ENCODE results near the gene SUB1. TPM values are rescaled to one million over a fixed set of nuclear protein-coding genes. Genes with fewer than 3 reads are reported as not detected.
"Not testable (repeated sequence)": the region's sequence is repeated elsewhere in the genome, so short reads cannot be mapped to it uniquely, and the experiment has no call there.

The SUB1 gene
- total RNA-seq: 152 TPM

DNA sequence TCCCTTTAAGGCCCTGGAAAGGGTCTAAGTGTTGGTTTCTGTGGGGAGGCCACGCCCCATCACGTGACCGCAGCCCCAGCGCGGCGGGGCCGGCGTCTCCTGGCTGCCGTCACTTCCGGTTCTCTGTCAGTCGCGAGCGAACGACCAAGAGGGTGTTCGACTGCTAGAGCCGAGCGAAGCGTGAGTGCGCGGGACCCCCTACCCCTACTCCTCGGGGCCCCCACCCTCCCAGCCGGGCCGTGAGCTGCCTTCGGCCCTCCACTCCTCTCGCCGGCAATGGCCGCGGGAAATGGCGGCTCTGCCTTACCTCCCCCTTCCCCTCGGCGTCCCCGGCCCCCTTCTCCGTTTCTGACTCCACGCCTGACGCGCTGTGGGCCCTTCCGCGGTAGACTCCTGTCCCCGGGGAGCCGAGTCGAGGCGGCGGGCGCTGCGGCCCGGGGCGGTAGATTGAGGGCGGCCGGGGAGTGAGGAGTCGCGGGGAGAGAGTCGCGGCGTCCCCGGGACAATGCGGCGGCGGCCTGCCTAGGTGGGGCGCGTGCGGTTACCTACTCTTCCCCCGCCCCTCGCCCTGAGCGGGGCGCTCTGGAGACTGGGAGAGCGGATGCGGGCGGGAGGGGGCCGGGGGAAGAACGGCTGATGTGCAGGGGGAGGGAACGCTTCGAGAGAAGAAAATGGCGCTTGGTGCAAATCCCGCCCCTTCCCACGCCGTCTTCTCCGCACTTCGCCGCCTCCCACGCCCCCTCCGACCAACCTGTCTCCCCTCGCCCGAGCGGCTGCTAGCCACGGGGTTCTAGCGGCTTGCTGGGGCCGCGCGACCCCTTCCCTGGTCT is at the start of gene SUB1:
Gene SUB1 (plus strand): TSS at position 112 of the 830 bp plus-strand sequence. CDS start 2,956 bp downstream, outside the sequence.
- DNase-seq (ENCODE audit: low spot score): peak; percentile 95

DNA sequence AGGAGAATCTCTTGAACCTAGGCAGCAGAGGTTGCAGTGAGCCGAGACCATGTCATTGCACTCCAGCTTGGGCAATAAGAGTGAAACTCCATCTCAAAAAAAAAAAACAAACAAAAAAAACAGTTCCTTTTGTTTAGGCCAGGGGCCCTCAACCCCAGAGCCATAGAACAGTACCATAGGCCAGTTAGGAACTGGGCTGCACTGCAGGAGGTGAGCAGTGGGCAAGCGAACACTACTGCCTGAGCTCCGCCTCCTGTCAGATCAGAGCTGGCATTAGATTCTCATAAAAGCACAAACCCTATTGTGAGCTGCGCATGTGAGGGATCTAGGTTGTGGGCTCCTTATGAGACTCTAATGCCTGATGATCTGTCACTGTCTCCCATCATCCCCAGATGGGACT is 49.1 kb upstream of the SUB1 start:
- no peak for DNase-seq (ENCODE audit: low spot score)

DNA sequence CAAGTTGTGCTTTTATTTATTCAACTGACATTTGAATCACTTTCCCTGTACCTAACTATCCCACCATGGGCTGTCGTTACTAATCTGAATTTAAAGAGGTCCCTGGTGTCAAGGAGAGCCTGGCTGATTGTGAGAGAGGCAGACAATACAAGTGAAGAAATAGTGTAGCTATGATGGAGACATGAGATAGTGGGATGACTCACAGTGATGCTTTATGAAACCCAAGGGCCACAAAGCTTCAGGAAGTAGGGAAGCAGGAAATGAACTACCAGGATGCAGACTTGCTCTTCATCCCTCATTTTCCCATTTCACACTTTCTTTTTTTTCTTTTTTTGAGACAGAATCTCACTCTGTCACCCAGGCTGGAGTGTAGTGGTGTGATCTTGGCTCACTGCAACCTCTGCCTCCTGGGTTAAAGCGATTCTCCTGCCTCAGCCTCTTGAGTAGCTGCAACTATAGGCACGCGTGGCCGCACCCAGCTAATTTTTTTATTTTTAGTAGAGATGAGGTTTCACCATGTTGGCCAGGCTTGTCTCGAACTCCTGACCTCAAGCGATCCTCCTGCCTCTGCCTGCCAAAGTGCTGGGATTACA is 47.8 kb upstream of the SUB1 start:
- not testable (repeated sequence) for DNase-seq (ENCODE audit: low spot score)

DNA sequence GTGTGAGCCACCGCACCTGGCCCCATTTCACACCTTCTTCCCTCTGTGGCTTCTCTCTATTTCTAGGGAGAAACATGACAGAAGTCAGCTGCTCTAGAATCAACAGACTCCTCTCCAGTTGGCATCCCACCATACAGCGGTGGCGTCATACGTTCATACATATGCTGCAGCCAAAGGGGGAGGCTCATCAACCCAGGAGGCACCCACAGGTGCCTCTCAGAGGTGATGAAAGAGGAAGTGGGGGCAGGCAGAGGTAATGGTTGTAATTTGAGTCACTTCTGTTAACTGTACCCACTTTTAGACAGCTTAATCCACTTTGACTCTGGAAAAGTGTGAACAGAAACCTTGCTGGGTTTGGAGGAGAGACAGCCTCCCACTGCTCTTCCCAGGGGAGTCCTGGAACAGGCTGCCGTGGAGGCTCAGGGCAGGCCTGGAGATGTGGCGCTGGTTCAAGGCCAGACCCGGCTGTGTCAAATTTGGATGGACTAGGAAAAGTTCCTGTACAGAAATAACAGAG is 47.3 kb upstream of the SUB1 start:
- no peak for DNase-seq (ENCODE audit: low spot score)

DNA sequence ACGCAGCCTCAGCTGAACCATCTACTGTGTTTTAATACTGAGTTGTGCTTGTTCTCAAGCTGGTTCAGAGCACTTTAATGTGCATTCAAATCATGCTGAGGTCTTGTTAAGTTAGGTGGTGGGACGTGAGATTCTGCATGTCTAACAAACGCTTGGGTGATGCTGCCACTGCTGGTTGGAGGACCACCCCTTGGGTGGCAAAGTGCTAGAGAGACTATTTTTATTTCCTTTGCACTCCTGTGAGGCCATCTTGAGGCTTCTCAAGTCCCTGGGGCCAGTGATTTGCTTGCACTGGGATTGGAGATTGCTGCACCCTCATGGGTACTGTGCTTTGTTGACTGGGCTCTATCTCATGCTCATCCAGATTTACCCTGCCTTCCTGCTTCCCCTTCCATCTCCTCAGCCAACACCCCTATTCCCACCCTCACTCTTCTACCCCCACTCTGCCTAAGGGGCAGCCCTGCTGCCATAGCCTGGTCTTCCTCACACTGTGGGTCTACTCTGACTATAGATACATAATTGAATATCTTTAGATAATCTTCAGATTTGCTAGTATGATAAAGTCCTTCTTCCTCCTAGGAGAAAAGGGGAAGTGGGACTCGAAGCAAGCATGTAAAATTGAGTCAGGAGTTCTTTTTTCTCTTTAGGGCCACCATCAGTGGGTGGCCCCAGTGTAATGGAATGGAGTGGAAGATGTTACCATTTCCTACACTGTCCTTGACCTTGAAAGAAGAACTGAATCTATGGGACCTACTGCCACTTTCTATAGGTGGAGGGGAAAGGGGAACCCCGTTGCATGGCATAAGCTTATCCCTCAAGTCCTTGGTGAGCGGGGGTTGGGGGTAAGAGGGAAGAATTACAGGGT is 45.1 kb upstream of the SUB1 start:
- DNase-seq (ENCODE audit: low spot score): no peak

DNA sequence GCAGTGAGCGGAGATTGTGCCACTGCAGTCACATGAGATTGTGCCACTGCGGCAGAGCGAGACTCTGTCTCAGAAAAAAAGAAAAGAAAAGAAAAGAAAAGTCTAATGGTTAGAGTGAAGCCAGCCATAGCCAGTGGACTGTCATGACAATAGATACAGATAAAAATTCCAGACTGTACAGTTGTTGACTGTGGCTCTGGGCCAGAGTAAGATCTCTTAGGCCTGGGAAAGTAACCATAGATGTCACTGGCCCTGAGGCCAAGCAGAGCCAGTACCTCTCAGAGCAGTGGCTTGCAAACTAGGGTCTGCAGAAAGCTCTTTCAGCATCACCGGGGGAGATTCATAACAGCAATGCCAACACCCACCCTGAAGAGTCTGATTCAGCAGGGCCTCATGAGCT is 44.1 kb upstream of the SUB1 start:
- peak; percentile 16 for DNase-seq (ENCODE audit: low spot score)

DNA sequence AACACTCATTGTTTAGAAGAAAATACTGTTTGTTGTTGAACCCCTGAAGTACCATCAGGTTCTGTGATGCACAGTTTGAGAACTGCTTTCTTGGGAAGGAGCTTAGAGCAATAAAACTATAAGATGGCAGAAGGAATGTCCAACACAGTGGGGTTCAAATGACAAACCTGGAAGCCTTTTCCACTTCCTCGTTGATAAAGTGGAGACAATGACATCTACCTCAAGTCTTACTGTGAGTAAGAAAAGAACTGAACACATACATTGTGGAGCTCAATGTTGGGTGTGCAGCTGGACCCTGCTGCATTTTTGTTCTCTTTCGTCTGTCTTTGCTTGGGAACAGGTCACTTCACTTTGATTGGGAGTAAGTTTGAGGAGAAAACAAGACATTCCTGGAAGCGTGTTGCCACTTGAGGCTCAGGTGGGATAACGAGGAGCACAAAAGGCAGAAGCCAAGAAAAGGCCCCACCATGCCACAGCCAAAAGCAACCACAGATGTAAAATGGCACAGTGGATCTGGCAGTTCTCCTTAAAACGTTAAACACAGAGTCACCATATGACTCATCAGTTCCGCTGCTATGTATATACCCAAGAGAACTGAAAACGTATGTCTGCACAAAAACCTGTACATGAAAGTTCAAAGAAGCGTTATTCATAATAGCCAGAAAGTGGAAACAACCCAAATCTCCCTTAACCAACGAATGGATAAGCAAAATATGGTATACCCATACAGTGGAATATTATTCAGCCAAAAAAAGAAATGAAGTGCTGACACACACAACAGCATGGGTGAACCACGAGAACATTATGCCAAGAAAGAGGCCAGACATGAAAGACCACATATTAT is 42.9 kb upstream of the SUB1 start:
- no peak for DNase-seq (ENCODE audit: low spot score)

DNA sequence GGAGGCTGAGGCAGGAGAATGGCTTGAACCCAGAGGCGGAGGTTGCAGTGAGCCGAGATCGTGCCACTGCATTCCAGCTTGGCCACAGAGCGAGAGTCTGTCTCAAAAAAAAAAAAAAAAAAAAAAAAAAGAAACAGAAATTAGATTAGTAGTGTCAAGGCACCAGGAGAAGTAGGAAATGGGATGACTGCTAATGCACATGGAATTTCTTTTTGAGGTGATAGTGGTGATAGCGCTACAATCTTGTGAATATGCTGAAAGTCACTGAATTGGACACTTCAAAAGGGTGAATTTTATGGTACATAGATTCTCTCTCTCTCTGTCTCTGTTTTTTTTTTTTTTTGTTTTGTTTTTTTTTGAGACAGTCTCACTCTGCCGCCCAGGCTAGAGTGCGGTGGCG is 42.1 kb upstream of the SUB1 start:
- DNase-seq (ENCODE audit: low spot score): no peak

DNA sequence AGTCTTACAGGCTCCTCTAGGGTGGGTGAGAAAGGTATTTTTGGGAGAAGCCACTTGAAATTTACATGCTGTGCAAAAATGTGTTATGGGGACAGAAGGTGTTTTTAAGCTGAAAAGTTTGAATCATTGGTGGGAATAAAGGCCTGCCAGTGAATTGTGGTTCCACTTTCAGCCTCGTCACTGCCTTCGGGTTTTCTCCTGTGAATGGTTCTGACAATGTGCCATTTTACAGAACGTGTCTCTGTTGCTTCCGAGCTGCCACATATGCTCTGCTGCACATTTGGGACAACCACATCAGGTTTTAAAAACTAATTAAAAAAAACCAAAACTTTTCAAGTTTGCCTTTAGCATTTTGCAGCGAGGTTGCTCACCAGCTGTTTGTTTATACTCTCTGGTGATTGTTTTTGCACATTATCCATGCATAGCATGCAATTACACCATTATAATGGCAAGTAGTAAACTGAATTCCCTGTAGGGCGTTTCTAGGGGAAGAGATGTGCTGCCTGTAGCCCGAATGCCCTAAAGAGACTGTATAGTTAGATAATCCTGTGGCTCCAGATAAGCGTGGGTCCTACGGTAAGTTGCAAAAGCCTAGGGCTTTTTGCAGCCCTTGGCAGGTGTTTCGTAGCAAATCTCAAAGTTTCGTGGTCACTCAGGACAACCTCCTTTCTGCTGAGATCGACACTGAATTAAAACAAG is 40.1 kb upstream of the SUB1 start:
- DNase-seq (ENCODE audit: low spot score): no peak

DNA sequence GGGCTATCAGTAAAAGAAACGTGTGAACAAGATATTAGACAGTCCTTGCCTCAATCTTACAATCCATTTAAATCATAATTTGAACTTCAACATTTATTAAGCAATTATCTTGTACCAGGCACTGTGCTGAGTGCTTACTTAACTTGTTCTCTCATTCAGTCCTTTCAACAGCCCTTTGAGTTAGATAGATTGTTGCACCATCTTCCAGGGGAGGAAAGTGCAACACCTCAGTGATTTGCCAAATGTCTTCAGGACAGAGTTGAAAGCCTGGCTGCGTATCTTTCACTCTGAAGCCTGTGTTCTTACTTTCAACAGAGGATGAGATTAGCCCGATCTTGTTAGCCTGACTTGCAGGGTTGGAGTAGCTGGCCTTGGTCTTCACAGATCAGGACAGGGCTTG is 34.2 kb upstream of the SUB1 start:
- DNase-seq (ENCODE audit: low spot score): no peak

DNA sequence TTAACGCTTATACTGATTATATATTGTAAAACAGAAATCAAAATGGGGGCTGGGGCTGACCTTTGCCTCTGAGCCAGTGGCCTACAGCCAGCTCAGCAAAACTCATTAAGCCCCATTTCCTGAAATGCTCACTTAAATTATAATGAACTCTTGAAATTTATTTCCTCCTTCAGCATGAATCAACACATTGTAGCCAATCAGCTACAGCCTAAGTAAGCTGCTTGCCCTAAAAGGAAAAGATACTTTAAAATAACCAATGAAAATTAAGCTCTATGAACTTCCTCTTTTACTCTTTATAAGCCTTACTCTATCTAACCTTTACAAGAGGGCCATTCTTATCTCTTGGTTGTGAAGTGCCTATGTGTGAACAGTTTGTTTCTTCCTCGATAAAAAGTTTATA is 33.5 kb upstream of the SUB1 start:
- no peak for DNase-seq (ENCODE audit: low spot score)

DNA sequence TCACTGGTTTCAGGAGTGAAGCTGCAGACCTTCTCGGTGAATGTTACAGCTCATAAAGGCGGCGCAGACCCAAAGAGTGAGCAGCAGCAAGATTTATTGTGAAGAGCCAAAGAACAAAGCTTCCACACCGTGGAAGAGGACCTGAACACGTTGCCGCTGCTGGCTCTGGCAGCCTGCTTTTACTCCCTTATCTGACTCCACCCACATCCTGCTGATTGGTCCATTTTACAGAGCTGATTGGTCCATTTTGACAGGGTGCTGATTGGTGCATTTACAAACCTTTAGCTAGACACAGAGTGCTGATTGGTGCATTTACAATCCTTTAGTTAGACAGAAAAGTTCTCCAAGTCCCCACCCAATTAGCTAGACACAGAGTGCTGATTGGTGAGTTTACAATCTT is 32.9 kb upstream of the SUB1 start:
- not testable (repeated sequence) for DNase-seq (ENCODE audit: low spot score)

DNA sequence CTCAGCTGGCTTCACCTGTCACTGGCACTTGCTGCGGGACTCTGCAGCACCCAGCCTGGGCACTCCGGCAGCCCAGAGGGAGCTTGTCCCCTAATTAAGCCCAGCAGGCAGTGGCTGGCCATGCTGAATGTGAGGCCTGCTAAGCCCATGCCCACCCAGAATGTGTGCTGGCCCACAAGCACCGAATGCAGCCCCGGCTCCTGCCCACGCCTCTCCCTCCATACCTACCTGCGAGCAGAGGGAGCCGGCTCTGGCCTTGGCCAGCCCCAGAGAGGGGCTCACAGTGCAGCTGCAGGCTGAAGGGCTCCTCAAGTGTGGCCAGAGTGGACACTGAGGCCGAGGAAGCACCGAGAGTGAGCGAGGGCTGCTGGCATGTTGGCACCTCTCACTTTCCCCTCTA is 32.4 kb upstream of the SUB1 start:
- no peak for DNase-seq (ENCODE audit: low spot score)

DNA sequence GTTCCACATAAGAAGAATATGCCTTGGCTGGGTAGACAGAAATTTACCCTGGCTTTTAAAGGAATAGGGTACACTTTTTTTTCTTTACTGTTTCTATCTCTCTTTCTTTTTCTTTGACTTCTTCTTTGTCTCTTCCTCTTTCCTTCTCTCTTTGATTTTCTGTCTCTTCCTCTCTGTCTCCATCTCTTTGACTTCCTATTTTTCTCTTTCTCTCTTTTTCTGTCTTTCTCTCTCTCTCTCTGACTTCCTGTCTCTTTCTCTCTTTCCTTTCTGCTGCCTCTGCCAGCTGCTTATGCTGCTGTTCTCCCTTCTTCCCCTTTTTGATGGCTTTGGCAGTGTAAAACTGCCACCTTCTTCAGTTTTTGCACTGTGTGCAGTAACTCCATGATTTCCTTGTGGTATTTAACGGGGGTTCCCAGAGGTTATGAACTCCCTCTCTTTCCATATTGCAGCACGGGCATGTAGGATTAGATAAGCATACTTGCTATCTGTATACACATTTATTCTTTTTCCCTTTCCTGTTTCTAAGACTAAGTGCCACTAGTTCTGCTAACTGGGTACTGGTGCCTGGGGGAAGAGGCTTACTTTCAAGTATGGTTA is 31.1 kb upstream of the SUB1 start:
- DNase-seq (ENCODE audit: low spot score): not testable (repeated sequence)

DNA sequence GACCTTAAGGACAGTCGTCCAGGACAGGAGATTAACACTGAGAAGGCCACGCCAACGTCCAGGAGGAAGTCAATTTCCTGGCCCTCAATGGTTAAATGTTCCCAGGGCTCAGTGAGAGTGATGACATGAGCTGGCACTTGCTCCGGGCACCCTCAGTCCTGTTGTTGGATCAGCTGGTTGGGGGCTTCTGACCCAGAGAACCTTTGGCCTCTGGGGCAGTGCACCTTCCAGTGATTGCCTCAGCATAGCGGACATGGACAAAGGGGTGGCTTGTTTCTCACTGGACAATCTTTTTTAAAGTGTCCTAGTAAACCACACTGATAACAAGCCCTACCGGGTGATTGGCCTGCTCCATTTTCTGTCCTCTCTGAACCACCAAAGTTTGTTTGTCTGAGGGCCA is 28.8 kb upstream of the SUB1 start:
- not testable (repeated sequence) for DNase-seq (ENCODE audit: low spot score)

DNA sequence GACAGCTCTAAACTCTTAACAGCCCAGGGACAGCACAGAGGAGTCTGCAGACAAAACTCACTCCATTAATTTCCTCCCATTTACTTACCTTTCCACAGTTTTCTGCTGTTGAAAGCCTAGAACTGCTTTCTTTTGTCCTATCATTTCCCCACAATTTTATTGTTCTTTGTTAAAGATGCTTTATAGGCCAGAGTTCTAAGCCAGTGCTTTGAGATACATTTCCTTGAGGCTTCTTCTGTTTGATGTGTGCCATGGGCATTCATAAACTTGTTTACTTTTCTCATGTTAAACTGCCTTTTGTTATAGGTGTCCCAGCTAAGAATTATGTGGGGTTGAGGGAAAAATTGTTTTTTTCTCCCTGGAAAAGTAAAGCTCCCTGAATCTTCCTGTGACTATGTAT is 25.9 kb upstream of the SUB1 start:
- no peak for DNase-seq (ENCODE audit: low spot score)

DNA sequence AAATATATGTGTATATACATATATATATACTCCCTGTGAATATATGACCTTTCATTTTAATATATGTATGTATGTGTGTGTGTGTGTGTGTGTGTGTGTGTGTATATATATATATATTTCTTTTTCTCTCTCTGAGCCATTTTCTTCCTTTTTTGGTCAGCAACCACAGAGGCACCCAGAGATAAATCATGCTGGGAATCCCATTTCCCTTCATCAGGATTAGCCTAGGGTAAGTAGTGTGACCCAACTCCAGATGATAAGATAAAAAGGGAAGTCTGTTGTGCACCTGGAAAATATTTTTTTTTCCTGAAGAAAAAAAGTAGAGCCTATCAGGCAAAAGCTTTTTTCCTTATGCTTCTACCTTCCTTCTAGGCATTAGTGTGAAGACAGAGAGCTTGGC is 25.4 kb upstream of the SUB1 start:
- no peak for DNase-seq (ENCODE audit: low spot score)

DNA sequence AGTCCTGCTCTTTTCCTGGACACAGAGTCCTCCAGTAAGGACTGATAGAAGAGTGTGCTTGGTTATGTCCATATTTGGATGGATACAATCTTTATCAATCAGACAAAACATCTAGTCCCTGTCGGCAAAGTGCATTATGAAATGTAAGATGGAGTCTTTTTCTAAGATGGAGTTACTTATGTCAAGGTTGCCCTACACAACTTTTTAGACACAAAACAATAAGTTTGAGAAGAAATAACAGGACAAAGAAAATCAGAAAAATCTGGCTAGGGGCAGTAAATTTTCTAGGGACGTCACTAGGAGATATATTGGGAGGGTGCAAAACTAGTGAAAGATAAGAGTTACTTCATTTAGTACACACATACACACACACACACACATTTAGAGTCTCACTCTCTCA is 23.3 kb upstream of the SUB1 start:
- no peak for DNase-seq (ENCODE audit: low spot score)

DNA sequence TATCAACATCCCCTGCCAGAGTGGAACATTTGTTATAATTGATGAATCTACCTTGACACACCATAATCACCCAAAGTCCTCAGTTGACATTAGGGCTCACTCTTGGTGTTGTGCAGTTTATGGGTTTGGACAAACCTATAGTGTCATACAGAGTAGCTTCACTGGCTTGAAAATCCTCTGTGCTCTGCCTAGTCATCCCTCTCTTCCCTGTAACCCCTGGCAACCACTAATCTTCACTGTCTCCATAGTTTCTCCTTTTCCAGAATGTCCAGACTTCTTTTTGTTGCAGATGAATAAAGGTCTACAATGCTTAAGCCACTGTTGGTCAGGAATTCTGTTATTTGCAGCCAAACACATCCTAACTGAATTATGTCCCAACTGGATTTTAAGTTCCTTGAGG is 22.5 kb upstream of the SUB1 start:
- DNase-seq (ENCODE audit: low spot score): no peak

DNA sequence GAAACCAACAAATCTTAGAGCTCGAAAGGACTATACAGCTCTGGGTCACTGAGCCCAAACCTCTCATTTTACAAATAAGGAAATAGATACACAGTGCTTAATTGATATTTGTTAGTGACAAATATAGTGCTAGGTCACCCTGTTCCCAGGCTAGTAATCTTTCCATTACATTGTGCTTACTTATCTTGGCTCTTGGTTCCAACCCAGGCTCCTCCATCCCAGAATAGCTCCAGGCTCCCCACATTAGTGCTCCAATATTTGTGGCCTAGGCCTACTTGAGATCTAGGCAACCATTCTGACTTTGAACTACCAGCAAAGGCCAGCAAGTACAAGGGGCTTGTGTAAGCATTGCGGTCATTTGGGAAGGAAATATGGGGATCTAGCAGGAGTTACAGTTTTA is 21.7 kb upstream of the SUB1 start:
- DNase-seq (ENCODE audit: low spot score): no peak

All from mucosa of gallbladder (tissue), 1 donor.